SK-N-SH treated with all-trans-retinoic acid at 6 μM for 48 hours (cell line): ENCODE data around the gene LRRC53.

ENCODE experiments used
- ATAC-seq: fragments of 200-7000 bp; cut with Tn5 transposase; 3 replicates; pipeline ENCODE4 v1.9.1; 2020; ENCODE audit warnings: mild to moderate bottlenecking, moderate library complexity
- ARNTL ChIP-seq: fragments of 450-650 bp; formaldehyde crosslinking; IDR thresholded peaks from 2 replicates; pipeline ENCODE4 v1.5.0; 2020; ENCODE audit warnings: low read depth, mild to moderate bottlenecking, moderate library complexity, borderline replicate concordance
- BACH2 ChIP-seq: fragments of 250-450 bp; sonication (Bioruptor Pico); IDR thresholded peaks from 2 replicates; pipeline ENCODE4 v1.9.0; 2021; ENCODE audit warnings: mild to moderate bottlenecking, borderline replicate concordance
- CREB5 ChIP-seq: fragments of 250-450 bp; sonication (Bioruptor Pico); IDR thresholded peaks from 2 replicates; pipeline ENCODE4 v1.5.1; 2020; ENCODE audit warnings: low read depth, mild to moderate bottlenecking, moderate library complexity
- ESRRG ChIP-seq: fragments of 250-450 bp; sonication (Bioruptor Pico); IDR thresholded peaks from 2 replicates; pipeline ENCODE4 v1.6.1; 2021; ENCODE audit warnings: mild to moderate bottlenecking
- ISL1 ChIP-seq: fragments of 250-450 bp; sonication (Bioruptor Pico); IDR thresholded peaks from 2 replicates; pipeline ENCODE4 v2.1.2; 2022; ENCODE audit warnings: mild to moderate bottlenecking, moderate library complexity
- OSR1 ChIP-seq: fragments of 250-450 bp; sonication (Bioruptor Pico); IDR thresholded peaks from 2 replicates; pipeline ENCODE4 v1.8.0; 2022; ENCODE audit warnings: moderate library complexity, mild to moderate bottlenecking, inconsistent platforms
- PATZ1 ChIP-seq: fragments of 250-450 bp; sonication (Bioruptor Pico); IDR thresholded peaks from 2 replicates; pipeline ENCODE4 v1.8.0; 2020; ENCODE audit warnings: mild to moderate bottlenecking, moderate library complexity, borderline replicate concordance
- PPARA ChIP-seq: fragments of 250-450 bp; sonication (Bioruptor Pico); IDR thresholded peaks from 2 replicates; pipeline ENCODE4 v1.5.0; 2020; ENCODE audit warnings: mild to moderate bottlenecking, borderline replicate concordance
- RARB ChIP-seq: fragments of 250-450 bp; sonication (Bioruptor Pico); IDR thresholded peaks from 2 replicates; pipeline ENCODE4 v1.8.0; 2021; ENCODE audit warnings: mild to moderate bottlenecking, moderate library complexity
- SNAI2 ChIP-seq: fragments of 250-450 bp; sonication (Bioruptor Pico); IDR thresholded peaks from 2 replicates; pipeline ENCODE4 v1.5.0; 2020; ENCODE audit warnings: mild to moderate bottlenecking, moderate library complexity
- TCF4 ChIP-seq: fragments of 250-450 bp; sonication (Bioruptor Pico); IDR thresholded peaks from 2 replicates; pipeline ENCODE4 v1.8.0; 2021; ENCODE audit warnings: mild to moderate bottlenecking, moderate library complexity, borderline replicate concordance
- ZC3H10 ChIP-seq: fragments of 250-450 bp; sonication (Bioruptor Pico); IDR thresholded peaks from 2 replicates; pipeline ENCODE4 v1.5.1; 2021; ENCODE audit warnings: mild to moderate bottlenecking, moderate library complexity
- ZFP30 ChIP-seq: fragments of 450-650 bp; formaldehyde crosslinking; IDR thresholded peaks from 2 replicates; pipeline ENCODE4 v1.5.0; 2022; ENCODE audit warnings: mild to moderate bottlenecking, moderate library complexity
- ZNF565 ChIP-seq: fragments of 450-650 bp; formaldehyde crosslinking; conservative IDR thresholded peaks from 2 replicates; pipeline ENCODE4 v1.5.0; 2020; ENCODE audit warnings: low read depth, mild to moderate bottlenecking, moderate library complexity
- ZNF70 ChIP-seq: fragments of 450-650 bp; formaldehyde crosslinking; IDR thresholded peaks from 2 replicates; pipeline ENCODE4 v1.5.0; 2020; ENCODE audit warnings: mild to moderate bottlenecking, moderate library complexity
- ZNF8 ChIP-seq: fragments of 450-650 bp; formaldehyde crosslinking; IDR thresholded peaks from 2 replicates; pipeline ENCODE4 v1.5.0; 2020; ENCODE audit warnings: mild to moderate bottlenecking, moderate library complexity
- TF ChIP-seq, protein P1 (sequence below): fragments of 250-450 bp; sonication (Bioruptor Pico); IDR thresholded peaks from 2 replicates; pipeline ENCODE4 v1.5.1; 2021; ENCODE audit warnings: mild to moderate bottlenecking, moderate library complexity
- TF ChIP-seq, protein P2 (sequence below): fragments of 250-450 bp; sonication (Bioruptor Pico); IDR thresholded peaks from 2 replicates; pipeline ENCODE4 v1.5.0; 2020; ENCODE audit warnings: mild to moderate bottlenecking, moderate library complexity

The LRRC53 gene

GRCh38 chr1:74548961-74549750 lies 36.7 kb upstream of the LRRC53 start:
- ATAC-seq, result no peak
- TF ChIP-seq ISL1 (no peak), RARB (no peak), PPARA (CRISPR knock-in tag) (no peak), ZNF70 (CRISPR knock-in tag) (no peak), ESRRG (CRISPR knock-in tag) (no peak), ARNTL (no peak), ZFP30 (CRISPR knock-in tag) (no peak), PATZ1 (no peak), ZNF8 (CRISPR knock-in tag) (no peak), CREB5 (CRISPR knock-in tag) (no peak)
- TF ChIP-seq, protein P1, sequence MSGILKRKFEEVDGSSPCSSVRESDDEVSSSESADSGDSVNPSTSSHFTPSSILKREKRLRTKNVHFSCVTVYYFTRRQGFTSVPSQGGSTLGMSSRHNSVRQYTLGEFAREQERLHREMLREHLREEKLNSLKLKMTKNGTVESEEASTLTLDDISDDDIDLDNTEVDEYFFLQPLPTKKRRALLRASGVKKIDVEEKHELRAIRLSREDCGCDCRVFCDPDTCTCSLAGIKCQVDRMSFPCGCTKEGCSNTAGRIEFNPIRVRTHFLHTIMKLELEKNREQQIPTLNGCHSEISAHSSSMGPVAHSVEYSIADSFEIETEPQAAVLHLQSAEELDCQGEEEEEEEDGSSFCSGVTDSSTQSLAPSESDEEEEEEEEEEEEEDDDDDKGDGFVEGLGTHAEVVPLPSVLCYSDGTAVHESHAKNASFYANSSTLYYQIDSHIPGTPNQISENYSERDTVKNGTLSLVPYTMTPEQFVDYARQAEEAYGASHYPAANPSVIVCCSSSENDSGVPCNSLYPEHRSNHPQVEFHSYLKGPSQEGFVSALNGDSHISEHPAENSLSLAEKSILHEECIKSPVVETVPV, result no peak
- TF ChIP-seq, all 23 proteins: peak for 0

DNA sequence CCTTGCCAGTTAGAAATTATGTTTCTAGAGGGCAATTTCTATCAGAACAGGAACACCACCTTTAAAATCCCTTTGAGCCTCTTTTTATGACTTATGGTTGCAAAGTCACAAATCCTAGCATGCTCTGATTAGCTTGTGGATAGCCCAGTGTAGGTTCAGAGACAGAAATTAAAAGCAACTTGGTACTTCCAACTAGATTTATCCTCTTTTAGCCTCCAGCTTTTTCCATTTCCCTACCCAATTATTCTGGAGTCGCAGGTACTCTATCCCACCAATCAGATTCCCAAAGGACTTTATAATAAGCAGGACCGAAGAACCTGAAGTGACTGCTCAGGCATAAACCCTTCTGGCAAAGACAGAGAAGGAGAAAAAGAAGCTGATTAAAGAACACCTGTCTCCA lies 33.4 kb upstream of the LRRC53 start:
- TF ChIP-seq TCF4 (CRISPR knock-in tag), result no peak
- no peak for TF ChIP-seq ZNF565 (CRISPR knock-in tag)
- no peak for TF ChIP-seq PPARA (CRISPR knock-in tag)
- TF ChIP-seq, protein P2, sequence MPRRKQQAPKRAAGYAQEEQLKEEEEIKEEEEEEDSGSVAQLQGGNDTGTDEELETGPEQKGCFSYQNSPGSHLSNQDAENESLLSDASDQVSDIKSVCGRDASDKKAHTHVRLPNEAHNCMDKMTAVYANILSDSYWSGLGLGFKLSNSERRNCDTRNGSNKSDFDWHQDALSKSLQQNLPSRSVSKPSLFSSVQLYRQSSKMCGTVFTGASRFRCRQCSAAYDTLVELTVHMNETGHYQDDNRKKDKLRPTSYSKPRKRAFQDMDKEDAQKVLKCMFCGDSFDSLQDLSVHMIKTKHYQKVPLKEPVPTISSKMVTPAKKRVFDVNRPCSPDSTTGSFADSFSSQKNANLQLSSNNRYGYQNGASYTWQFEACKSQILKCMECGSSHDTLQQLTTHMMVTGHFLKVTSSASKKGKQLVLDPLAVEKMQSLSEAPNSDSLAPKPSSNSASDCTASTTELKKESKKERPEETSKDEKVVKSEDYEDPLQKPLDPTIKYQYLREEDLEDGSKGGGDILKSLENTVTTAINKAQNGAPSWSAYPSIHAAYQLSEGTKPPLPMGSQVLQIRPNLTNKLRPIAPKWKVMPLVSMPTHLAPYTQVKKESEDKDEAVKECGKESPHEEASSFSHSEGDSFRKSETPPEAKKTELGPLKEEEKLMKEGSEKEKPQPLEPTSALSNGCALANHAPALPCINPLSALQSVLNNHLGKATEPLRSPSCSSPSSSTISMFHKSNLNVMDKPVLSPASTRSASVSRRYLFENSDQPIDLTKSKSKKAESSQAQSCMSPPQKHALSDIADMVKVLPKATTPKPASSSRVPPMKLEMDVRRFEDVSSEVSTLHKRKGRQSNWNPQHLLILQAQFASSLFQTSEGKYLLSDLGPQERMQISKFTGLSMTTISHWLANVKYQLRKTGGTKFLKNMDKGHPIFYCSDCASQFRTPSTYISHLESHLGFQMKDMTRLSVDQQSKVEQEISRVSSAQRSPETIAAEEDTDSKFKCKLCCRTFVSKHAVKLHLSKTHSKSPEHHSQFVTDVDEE (CRISPR knock-in tag), result no peak
- TF ChIP-seq RARB, result no peak
- TF ChIP-seq OSR1 (CRISPR knock-in tag), result no peak
- no peak for TF ChIP-seq ARNTL
- no peak for TF ChIP-seq PATZ1
- no peak for TF ChIP-seq ZC3H10 (CRISPR knock-in tag)
- no peak for TF ChIP-seq CREB5 (CRISPR knock-in tag)

GRCh38 chr1:74534241-74534640 lies 21.8 kb upstream of the LRRC53 start:
- TF ChIP-seq CREB5 (CRISPR knock-in tag), result no peak
- TF ChIP-seq ISL1, result peak; percentile 83
- no peak for TF ChIP-seq PATZ1
- TF ChIP-seq TCF4 (CRISPR knock-in tag), result no peak
- no peak for TF ChIP-seq SNAI2
- no peak for TF ChIP-seq ZNF565 (CRISPR knock-in tag)
- TF ChIP-seq, protein P2 (CRISPR knock-in tag), result no peak
- TF ChIP-seq BACH2, result no peak

More for the DNA sequence above, 33.4 kb upstream of the LRRC53 start:
- ATAC-seq, result no peak

More at GRCh38 chr1:74534241-74534640, 21.8 kb upstream of the LRRC53 start:
- ATAC-seq, result peak; percentile 79
